Measurements from ENCODE around the gene SF3B2.
"Not testable (repeated sequence)": the region's sequence is repeated elsewhere in the genome, so short reads cannot be mapped to it uniquely, and the experiment has no call there.

The SF3B2 gene

GRCh38 chr11:66112041-66112491, 59.9 kb downstream of the SF3B2 start:
- WGBS (ENCODE audit: insufficient coverage) = 97% methylated on average over 7 of the region's 9 CpGs
- peak overlapping the region in 1 of 2 experiments; percentile 1 for H3K27ac ChIP-seq (ENCODE audit: insufficient read depth in 1 of 2, low read depth in 1 of 2, low read length in 2 of 2, poor library complexity in 1 of 2, severe bottlenecking in 2 of 2)
- H3K36me3 ChIP-seq (ENCODE audit: control insufficient read depth in 4 of 4, insufficient read depth in 4 of 4, low read length in 3 of 4) = peaks cover 0 to 3% (median under 1%) of the 10 kb centered on the region in 4 experiments
- H3K4me1 ChIP-seq (ENCODE audit: control extremely low read depth in 1 of 4, control insufficient read depth in 4 of 4, insufficient read depth in 4 of 4, low read length in 3 of 4) = peaks cover 39 to 50% (median 42%) of the 10 kb centered on the region in 4 experiments
- no peaks in the 10 kb centered on the region for H3K27me3 ChIP-seq (replicated peaks in 2 of 5; ENCODE audit: control insufficient read depth in 4 of 5, insufficient read depth in 5 of 5, low read length in 4 of 5)
- CTCF ChIA-PET = interaction anchor here (1.2 to 1.7 kb wide), 2 partner anchors 18 to 52 kb away, joined by 3 to 5 read pairs; no protein-coding TSS in a partner anchor
- no peak overlapping the region for H3K4me3 ChIP-seq (ENCODE audit: control insufficient read depth in 1 of 7, extremely low read depth in 1 of 7, insufficient read depth in 4 of 7, low read depth in 2 of 7, low read length in 6 of 7)
- DNase-seq = no peak
- no peaks in the 10 kb centered on the region for H3K9me3 ChIP-seq (ENCODE audit: control extremely low read depth in 1 of 5, control insufficient read depth in 4 of 5, insufficient read depth in 2 of 5, low read depth in 1 of 5, low read length in 4 of 5)
- POLR2A ChIA-PET = no interaction called here

DNA sequence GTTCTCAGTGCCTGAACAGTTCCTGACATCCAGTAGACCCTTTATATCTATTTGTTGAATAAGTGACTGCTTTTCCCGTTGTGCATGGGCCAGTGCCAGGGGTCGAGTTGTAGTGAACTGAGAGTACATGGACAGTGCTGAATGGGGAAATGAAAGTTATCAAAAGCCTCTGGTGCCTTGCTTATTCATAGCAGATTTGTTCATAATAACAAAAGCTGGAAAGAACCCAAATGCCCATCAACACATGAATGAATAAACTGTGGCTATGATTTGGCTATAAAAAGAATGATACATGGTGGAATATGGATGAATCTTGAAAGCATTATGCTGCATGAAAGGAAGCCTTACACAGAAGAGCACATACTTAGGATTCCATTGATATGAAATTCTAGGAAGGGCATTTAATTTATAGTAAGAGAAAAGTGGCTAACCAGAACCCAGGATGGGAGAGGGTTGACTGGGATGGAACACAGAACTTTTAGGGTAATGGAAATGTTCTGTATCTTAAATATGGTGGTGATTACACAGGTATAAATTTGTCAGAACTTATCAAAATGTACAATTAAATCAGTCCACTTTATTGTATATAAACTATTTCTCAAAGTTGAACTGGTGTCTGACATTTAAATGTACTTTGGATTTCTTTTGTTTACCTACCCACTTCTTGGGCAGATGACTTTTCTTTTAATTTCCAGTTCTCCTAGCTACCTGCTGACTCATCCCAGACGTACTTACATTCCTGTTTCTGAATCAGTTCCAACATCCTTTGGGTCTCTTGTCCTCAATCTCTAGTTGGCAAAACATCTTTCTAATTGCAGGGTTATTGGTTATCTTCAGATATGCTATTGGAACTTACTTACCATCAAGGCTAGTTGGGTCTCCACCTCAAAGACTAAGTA, 60.7 kb downstream of the SF3B2 start:
- peaks cover 38 to 53% (median 39%) of the 10 kb centered on the region in 4 experiments for H3K4me1 ChIP-seq (ENCODE audit: control extremely low read depth in 1 of 4, control insufficient read depth in 4 of 4, insufficient read depth in 4 of 4, low read length in 3 of 4)
- peak overlapping the region in 1 of 7 experiments; percentile 0 for H3K4me3 ChIP-seq (ENCODE audit: control insufficient read depth in 1 of 7, extremely low read depth in 1 of 7, insufficient read depth in 4 of 7, low read depth in 2 of 7, low read length in 6 of 7)
- DNase-seq = no peak
- WGBS (ENCODE audit: insufficient coverage) = 0% methylated on average over 1 of the region's 3 CpGs
- ChIA-PET POLR2A (no interaction called here), CTCF (interaction anchor here (1.4 to 4.5 kb wide), 2 partner anchors 12 to 45 kb away, joined by 3 to 28 read pairs; partner anchors contain the start of gene PACS1)
- H3K36me3 ChIP-seq (ENCODE audit: control insufficient read depth in 4 of 4, insufficient read depth in 4 of 4, low read length in 3 of 4) = no peaks in the 10 kb centered on the region
- H3K27ac ChIP-seq (ENCODE audit: insufficient read depth in 1 of 2, low read depth in 1 of 2, low read length in 2 of 2, poor library complexity in 1 of 2, severe bottlenecking in 2 of 2) = peak overlapping the region in 1 of 2 experiments; percentile 1
- no peaks in the 10 kb centered on the region for H3K9me3 ChIP-seq (ENCODE audit: control extremely low read depth in 1 of 5, control insufficient read depth in 4 of 5, insufficient read depth in 2 of 5, low read depth in 1 of 5, low read length in 4 of 5)
- H3K27me3 ChIP-seq (replicated peaks in 2 of 5; ENCODE audit: control insufficient read depth in 4 of 5, insufficient read depth in 5 of 5, low read length in 4 of 5) = no peaks in the 10 kb centered on the region

DNA sequence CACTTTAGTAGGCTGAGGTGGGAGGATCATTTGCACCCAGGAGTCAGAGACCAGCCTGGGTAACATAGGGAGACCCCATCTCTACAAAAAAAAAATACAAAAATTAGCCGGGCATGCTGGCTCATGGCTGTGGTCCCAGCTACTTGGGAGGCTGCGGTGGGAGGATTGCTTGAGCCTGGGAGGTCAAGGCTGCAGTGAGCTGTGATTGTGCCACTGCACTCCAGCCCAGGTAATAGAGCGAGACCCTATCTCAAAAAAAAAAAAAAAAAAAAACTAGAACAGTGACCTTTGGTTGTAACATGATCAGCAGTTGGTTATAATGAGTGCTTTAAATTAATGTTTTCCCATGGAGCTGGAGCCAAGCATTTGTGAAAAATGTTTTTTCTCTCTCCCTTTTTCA, 62.8 kb downstream of the SF3B2 start:
- Histone ChIP-seq H3K4me1 (ENCODE audit: control extremely low read depth in 1 of 4, control insufficient read depth in 4 of 4, insufficient read depth in 4 of 4, low read length in 3 of 4) (peaks cover 39 to 58% (median 42%) of the 10 kb centered on the region in 4 experiments), H3K4me3 (ENCODE audit: control insufficient read depth in 1 of 7, extremely low read depth in 1 of 7, insufficient read depth in 4 of 7, low read depth in 2 of 7, low read length in 6 of 7) (peak overlapping the region in 3 of 7 experiments; percentile 53 to 71 (median 68))
- CTCF ChIA-PET = interaction anchor here (1.5 to 4.8 kb wide), 3 partner anchors 12 to 47 kb away, joined by 8 to 32 read pairs (median 28); partner anchors contain the start of gene PACS1
- not testable (repeated sequence) for DNase-seq; H3K9me3 ChIP-seq (ENCODE audit: control extremely low read depth in 1 of 5, control insufficient read depth in 4 of 5, insufficient read depth in 2 of 5, low read depth in 1 of 5, low read length in 4 of 5); H3K36me3 ChIP-seq (ENCODE audit: control insufficient read depth in 4 of 4, insufficient read depth in 4 of 4, low read length in 3 of 4); H3K27ac ChIP-seq (ENCODE audit: insufficient read depth in 1 of 2, low read depth in 1 of 2, low read length in 2 of 2, poor library complexity in 1 of 2, severe bottlenecking in 2 of 2); H3K27me3 ChIP-seq (replicated peaks in 2 of 5; ENCODE audit: control insufficient read depth in 4 of 5, insufficient read depth in 5 of 5, low read length in 4 of 5)
- WGBS (ENCODE audit: insufficient coverage) = 100% methylated on average over 1 of the region's 3 CpGs
- POLR2A ChIA-PET = interaction anchor here (0.6 kb wide), 2 partner anchors 93 to 231 kb away, joined by 4 read pairs; no protein-coding TSS in a partner anchor

- WGBS (ENCODE audit: insufficient coverage) = 40% methylated on average over 3 of the region's 8 CpGs
- DNase-seq = peak; percentile 42 to 82 (median 76)
- H3K27me3 ChIP-seq (replicated peaks in 2 of 5; ENCODE audit: control insufficient read depth in 4 of 5, insufficient read depth in 5 of 5, low read length in 4 of 5) = no peaks in the 10 kb centered on the region
- H3K4me1 ChIP-seq (ENCODE audit: control extremely low read depth in 1 of 4, control insufficient read depth in 4 of 4, insufficient read depth in 4 of 4, low read length in 3 of 4) = peaks cover 39 to 58% (median 42%) of the 10 kb centered on the region in 4 experiments
- POLR2A ChIA-PET = interaction anchor here (0.6 kb wide), 2 partner anchors 94 to 230 kb away, joined by 4 read pairs; no protein-coding TSS in a partner anchor
- peak overlapping the region in 5 of 7 experiments; percentile 27 to 71 (median 53) for H3K4me3 ChIP-seq (ENCODE audit: control insufficient read depth in 1 of 7, extremely low read depth in 1 of 7, insufficient read depth in 4 of 7, low read depth in 2 of 7, low read length in 6 of 7)
- no peaks in the 10 kb centered on the region for H3K36me3 ChIP-seq (ENCODE audit: control insufficient read depth in 4 of 4, insufficient read depth in 4 of 4, low read length in 3 of 4)
- CTCF ChIA-PET = interaction anchor here (0.9 to 4.8 kb wide), 10 partner anchors 8 to 53 kb away, joined by 4 to 32 read pairs (median 6); partner anchors contain the start of gene PACS1
- no peaks in the 10 kb centered on the region for H3K9me3 ChIP-seq (ENCODE audit: control extremely low read depth in 1 of 5, control insufficient read depth in 4 of 5, insufficient read depth in 2 of 5, low read depth in 1 of 5, low read length in 4 of 5)
- H3K27ac ChIP-seq (ENCODE audit: insufficient read depth in 1 of 2, low read depth in 1 of 2, low read length in 2 of 2, poor library complexity in 1 of 2, severe bottlenecking in 2 of 2) = peak overlapping the region; percentile 8 to 23
Measured at GRCh38 chr11:66115638-66116301, 63.6 kb downstream of the SF3B2 start.

GRCh38 chr11:66116576-66117361, 64.6 kb downstream of the SF3B2 start:
- Histone ChIP-seq H3K4me3 (ENCODE audit: control insufficient read depth in 1 of 7, extremely low read depth in 1 of 7, insufficient read depth in 4 of 7, low read depth in 2 of 7, low read length in 6 of 7) (peak overlapping the region in 1 of 7 experiments; percentile 8), H3K4me1 (ENCODE audit: control extremely low read depth in 1 of 4, control insufficient read depth in 4 of 4, insufficient read depth in 4 of 4, low read length in 3 of 4) (peaks cover 39 to 58% (median 42%) of the 10 kb centered on the region in 4 experiments), H3K27me3 (replicated peaks in 2 of 5; ENCODE audit: control insufficient read depth in 4 of 5, insufficient read depth in 5 of 5, low read length in 4 of 5) (no peaks in the 10 kb centered on the region), H3K36me3 (ENCODE audit: control insufficient read depth in 4 of 4, insufficient read depth in 4 of 4, low read length in 3 of 4) (no peaks in the 10 kb centered on the region), H3K9me3 (ENCODE audit: control extremely low read depth in 1 of 5, control insufficient read depth in 4 of 5, insufficient read depth in 2 of 5, low read depth in 1 of 5, low read length in 4 of 5) (peaks cover 0 to under 1% (median 0%) of the 10 kb centered on the region in 5 experiments), H3K27ac (ENCODE audit: insufficient read depth in 1 of 2, low read depth in 1 of 2, low read length in 2 of 2, poor library complexity in 1 of 2, severe bottlenecking in 2 of 2) (no peak overlapping the region)
- CTCF ChIA-PET = interaction anchor here (0.9 to 4.8 kb wide), 9 partner anchors 9 to 54 kb away, joined by 4 to 32 read pairs (median 6); partner anchors contain the start of gene PACS1
- POLR2A ChIA-PET = no interaction called here
- WGBS (ENCODE audit: insufficient coverage) = 51% methylated on average over 4 of the region's 7 CpGs
- no peak for DNase-seq

DNA sequence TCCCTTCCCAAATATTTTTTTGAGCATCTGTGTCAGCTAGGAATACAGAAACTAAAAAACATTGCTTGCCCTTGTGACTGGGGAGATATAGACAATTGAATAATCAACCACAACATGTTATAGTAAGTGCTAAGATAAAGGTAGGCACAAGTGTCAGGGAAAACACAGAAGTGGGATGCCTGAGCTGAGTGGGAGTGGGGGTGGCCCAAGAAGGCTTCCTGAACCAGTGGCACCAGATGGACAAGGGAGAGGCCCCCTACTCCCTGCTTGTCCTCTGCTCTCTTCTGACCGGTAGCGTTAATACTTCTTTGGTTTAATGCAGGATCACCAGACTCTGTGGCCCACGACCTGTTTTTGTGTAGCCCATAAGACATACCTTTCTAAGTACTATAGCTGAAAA, 66.7 kb downstream of the SF3B2 start:
- no peaks in the 10 kb centered on the region for H3K27me3 ChIP-seq (replicated peaks in 2 of 5; ENCODE audit: control insufficient read depth in 4 of 5, insufficient read depth in 5 of 5, low read length in 4 of 5)
- no peak for DNase-seq
- peaks cover 26 to 41% (median 30%) of the 10 kb centered on the region in 4 experiments for H3K4me1 ChIP-seq (ENCODE audit: control extremely low read depth in 1 of 4, control insufficient read depth in 4 of 4, insufficient read depth in 4 of 4, low read length in 3 of 4)
- ChIA-PET POLR2A (interaction anchor here (0.5 kb wide), 1 partner anchor 149 kb away, joined by 5 read pairs; the partner anchor contains the start of gene RAB1B), CTCF (interaction anchor here (1.1 to 4.8 kb wide), 4 partner anchors 16 to 97 kb away, joined by 3 to 32 read pairs (median 4); no protein-coding TSS in a partner anchor)
- H3K9me3 ChIP-seq (ENCODE audit: control extremely low read depth in 1 of 5, control insufficient read depth in 4 of 5, insufficient read depth in 2 of 5, low read depth in 1 of 5, low read length in 4 of 5) = peaks cover 0 to 2% (median 0%) of the 10 kb centered on the region in 5 experiments
- no peak overlapping the region for H3K27ac ChIP-seq (ENCODE audit: insufficient read depth in 1 of 2, low read depth in 1 of 2, low read length in 2 of 2, poor library complexity in 1 of 2, severe bottlenecking in 2 of 2)
- H3K36me3 ChIP-seq (ENCODE audit: control insufficient read depth in 4 of 4, insufficient read depth in 4 of 4, low read length in 3 of 4) = no peaks in the 10 kb centered on the region
- no peak overlapping the region for H3K4me3 ChIP-seq (ENCODE audit: control insufficient read depth in 1 of 7, extremely low read depth in 1 of 7, insufficient read depth in 4 of 7, low read depth in 2 of 7, low read length in 6 of 7)
- 93% methylated on average over 2 of the region's 3 CpGs for WGBS (ENCODE audit: insufficient coverage)

Data from common myeloid progenitor, CD34-positive (primary cell).